IPS DF 6.9 (cell line): ENCODE measurements around the gene KIF26B.

Experiments used
- DNase-seq: peaks from one replicate; pipeline ENCODE4 v3.0.0-alpha.2; 2013; ENCODE audit warnings: low read depth, low spot score
- H3K27ac ChIP-seq: one replicate; pipeline ENCODE4 v1.5.1; 2013; ENCODE audit warnings: low read length, control low read depth
- H3K27me3 ChIP-seq: 2 replicates; pipeline ENCODE4 v1.6.1; 2013; ENCODE audit warnings: mild to moderate bottlenecking, low read length; ENCODE audit not compliant: control insufficient read depth, insufficient read depth
- H3K36me3 ChIP-seq: 2 replicates; pipeline ENCODE4 v1.6.1; 2013; ENCODE audit warnings: low read length; ENCODE audit not compliant: control insufficient read depth, insufficient read depth
- H3K4me1 ChIP-seq: 2 replicates; pipeline ENCODE4 v1.6.1; 2013; ENCODE audit warnings: low read length; ENCODE audit not compliant: control insufficient read depth, insufficient read depth
- H3K4me3 ChIP-seq: 2 replicates; pipeline ENCODE4 v1.5.1; 2013; ENCODE audit warnings: mild to moderate bottlenecking, low read length
- H3K9me3 ChIP-seq: 2 replicates; pipeline ENCODE4 v1.6.1; 2013; ENCODE audit warnings: low read length, inconsistent platforms; ENCODE audit not compliant: control insufficient read depth, insufficient read depth
- WGBS: extraction: QIAGEN DNeasy Blood & Tissue Kit; methylation state at CpG from one replicate; pipeline ENCODE4 v1.1.7; 2013; ENCODE audit warnings: mixed read lengths, missing lambda C conversion rate; ENCODE audit not compliant: insufficient read length, insufficient coverage; 5-methylcytosine and 5-hydroxymethylcytosine counted together

Gene KIF26B

DNA sequence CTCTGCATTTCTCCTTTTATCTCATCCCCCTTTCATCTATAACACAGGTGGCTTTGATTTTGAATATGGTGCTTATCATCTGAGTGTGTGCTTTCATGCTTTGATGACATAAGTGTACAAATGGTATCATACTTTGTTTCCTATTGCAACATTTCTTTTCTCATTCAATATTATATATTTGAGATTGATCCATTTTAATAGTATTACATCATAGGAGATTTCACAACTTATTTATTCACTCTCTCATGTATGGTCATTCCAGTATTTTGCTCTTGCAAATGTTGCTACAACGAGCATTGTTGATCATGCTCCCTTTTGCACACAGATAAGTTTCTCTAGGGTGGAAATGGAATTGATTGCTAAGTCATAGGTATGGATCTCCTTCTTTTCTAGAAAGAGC is 302.8 kb downstream of the KIF26B start:
- Histone ChIP-seq H3K36me3 (no peaks in the 10 kb centered on the region), H3K4me3 (no peak overlapping the region), H3K27me3 (no peaks in the 10 kb centered on the region), H3K27ac (no peak overlapping the region), H3K9me3 (no peaks in the 10 kb centered on the region), H3K4me1 (0 out of 2 replicates have a peak, but pooled peaks cover 1% of the 10 kb centered on the region)
- DNase-seq: no peak
- WGBS: no CpG with 5 or more reads among the region's 1 CpG

DNA sequence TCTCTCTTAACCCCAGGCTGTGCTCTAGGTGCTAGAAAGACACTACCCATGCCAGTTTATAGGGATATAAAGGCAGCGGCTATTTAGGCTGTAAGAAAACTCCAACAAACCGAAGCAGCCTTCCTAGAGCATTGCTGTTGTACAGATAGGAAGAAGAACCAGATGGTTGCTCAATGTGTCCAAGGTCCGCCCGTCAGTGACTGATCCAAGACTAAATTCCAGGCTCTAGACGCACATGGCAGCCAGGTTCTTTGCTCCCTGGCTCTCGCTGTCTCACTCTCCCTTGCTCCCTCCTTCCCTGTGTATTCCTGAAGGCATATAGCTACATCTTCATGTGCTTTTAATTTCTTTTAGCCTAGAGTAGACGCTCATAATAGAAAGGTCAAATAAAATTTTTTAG is 303.4 kb downstream of the KIF26B start:
- Histone ChIP-seq H3K4me1 (0 out of 2 replicates have a peak, but pooled peaks cover 1% of the 10 kb centered on the region), H3K4me3 (no peak overlapping the region), H3K36me3 (no peaks in the 10 kb centered on the region), H3K27ac (no peak overlapping the region), H3K27me3 (no peaks in the 10 kb centered on the region), H3K9me3 (no peaks in the 10 kb centered on the region)
- DNase-seq: no peak
- WGBS: no CpG with 5 or more reads among the region's 7 CpGs

DNA sequence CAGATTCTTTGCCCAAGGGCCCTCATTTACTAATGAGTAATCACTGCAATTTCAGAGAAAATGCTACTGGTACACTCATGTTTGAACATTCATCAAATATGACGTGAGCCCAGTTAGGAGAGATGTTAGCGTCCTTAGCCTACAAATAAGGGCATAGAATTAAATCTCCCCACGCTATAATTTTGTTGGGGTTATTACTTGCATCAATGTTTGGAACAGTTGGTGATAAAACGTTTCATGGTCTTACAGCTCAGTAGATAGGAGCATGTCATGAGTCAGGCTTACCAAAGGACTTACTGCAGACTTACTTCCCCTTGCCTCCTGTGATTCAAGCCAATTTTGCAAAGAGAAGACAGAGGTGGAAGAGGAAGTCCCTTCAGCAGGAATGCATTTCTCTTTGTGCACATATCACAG is 304.0 kb downstream of the KIF26B start:
- Histone ChIP-seq H3K27ac (no peak overlapping the region), H3K36me3 (no peaks in the 10 kb centered on the region)

GRCh38 chr1:245459621-245460020 is 304.8 kb downstream of the KIF26B start:
- Histone ChIP-seq H3K27me3 (no peaks in the 10 kb centered on the region), H3K4me1 (0 out of 2 replicates have a peak, but pooled peaks cover 1% of the 10 kb centered on the region), H3K36me3 (no peaks in the 10 kb centered on the region), H3K9me3 (no peaks in the 10 kb centered on the region), H3K27ac (no peak overlapping the region), H3K4me3 (no peak overlapping the region)
- no CpG with 5 or more reads among the region's 3 CpGs for WGBS
- no peak for DNase-seq

More for the DNA sequence above, 304.0 kb downstream of the KIF26B start:
- Histone ChIP-seq H3K9me3 (no peaks in the 10 kb centered on the region), H3K4me1 (0 out of 2 replicates have a peak, but pooled peaks cover 1% of the 10 kb centered on the region), H3K4me3 (no peak overlapping the region), H3K27me3 (no peaks in the 10 kb centered on the region)
- WGBS: no CpG with 5 or more reads among the region's 4 CpGs
- DNase-seq: no peak

GRCh38 chr1:245461681-245462080 is 306.9 kb downstream of the KIF26B start:
- H3K36me3 ChIP-seq: no peaks in the 10 kb centered on the region
- H3K27me3 ChIP-seq: no peaks in the 10 kb centered on the region
- WGBS: no CpG with 5 or more reads among the region's 5 CpGs
- DNase-seq: no peak
- H3K9me3 ChIP-seq: no peaks in the 10 kb centered on the region
- H3K4me1 ChIP-seq: no peaks in the 10 kb centered on the region
- no peak overlapping the region for H3K27ac ChIP-seq
- H3K4me3 ChIP-seq: no peak overlapping the region

DNA sequence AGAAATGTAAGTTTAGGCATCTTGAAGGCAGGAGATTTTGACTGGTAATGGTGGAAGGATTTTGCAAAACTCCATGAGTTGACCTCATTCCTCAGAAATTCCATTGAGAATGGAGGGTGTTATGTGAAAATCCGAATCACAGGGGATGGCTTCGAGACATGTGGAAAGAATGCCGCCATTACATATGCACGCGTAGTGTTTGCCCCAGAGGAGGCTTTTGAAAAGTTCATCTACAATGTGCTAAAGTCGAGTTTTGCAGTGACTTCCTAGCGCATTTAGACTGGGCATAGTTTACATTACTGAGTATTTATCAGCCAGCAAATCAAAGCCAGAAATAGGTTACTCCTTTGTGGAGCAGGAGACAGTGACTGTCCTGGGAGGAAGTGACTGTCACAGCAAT is 307.4 kb downstream of the KIF26B start:
- Histone ChIP-seq H3K4me1 (no peaks in the 10 kb centered on the region), H3K27ac (no peak overlapping the region), H3K27me3 (no peaks in the 10 kb centered on the region), H3K9me3 (no peaks in the 10 kb centered on the region), H3K4me3 (no peak overlapping the region), H3K36me3 (no peaks in the 10 kb centered on the region)
- WGBS: no CpG with 5 or more reads among the region's 7 CpGs
- no peak for DNase-seq

GRCh38 chr1:245463392-245464165 is 308.8 kb downstream of the KIF26B start:
- DNase-seq: no peak
- no peaks in the 10 kb centered on the region for H3K4me1 ChIP-seq
- no peak overlapping the region for H3K27ac ChIP-seq
- H3K36me3 ChIP-seq: no peaks in the 10 kb centered on the region
- no peak overlapping the region for H3K4me3 ChIP-seq
- H3K9me3 ChIP-seq: no peaks in the 10 kb centered on the region
- H3K27me3 ChIP-seq: no peaks in the 10 kb centered on the region
- no CpG with 5 or more reads among the region's 11 CpGs for WGBS

DNA sequence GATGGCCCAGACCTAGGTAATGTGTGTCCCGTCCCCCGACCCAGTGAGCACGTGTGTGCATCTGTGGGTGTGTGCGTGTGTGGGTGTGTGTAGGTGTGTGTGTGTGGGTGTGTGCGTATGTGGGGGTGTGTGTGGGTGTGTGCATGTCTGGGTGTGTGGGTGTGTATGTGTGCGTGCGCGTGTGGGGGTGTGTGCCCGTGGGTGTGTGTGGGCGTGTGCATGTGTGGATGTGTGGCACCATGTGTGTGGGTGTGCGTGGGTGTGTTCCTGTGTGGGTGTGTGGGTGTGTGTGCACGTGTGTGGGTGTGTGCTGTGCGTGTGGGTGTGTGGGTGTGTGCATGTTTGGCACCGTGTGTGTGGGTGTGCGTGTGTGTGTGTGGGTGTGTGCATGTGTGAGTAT is 309.5 kb downstream of the KIF26B start:
- DNase-seq: no peak
- 100% methylated on average over 2 of the region's 15 CpGs for WGBS
- no peak overlapping the region for H3K27ac ChIP-seq
- no peak overlapping the region for H3K4me3 ChIP-seq
- no peaks in the 10 kb centered on the region for H3K9me3 ChIP-seq
- H3K4me1 ChIP-seq: no peaks in the 10 kb centered on the region
- no peaks in the 10 kb centered on the region for H3K27me3 ChIP-seq
- no peaks in the 10 kb centered on the region for H3K36me3 ChIP-seq

DNA sequence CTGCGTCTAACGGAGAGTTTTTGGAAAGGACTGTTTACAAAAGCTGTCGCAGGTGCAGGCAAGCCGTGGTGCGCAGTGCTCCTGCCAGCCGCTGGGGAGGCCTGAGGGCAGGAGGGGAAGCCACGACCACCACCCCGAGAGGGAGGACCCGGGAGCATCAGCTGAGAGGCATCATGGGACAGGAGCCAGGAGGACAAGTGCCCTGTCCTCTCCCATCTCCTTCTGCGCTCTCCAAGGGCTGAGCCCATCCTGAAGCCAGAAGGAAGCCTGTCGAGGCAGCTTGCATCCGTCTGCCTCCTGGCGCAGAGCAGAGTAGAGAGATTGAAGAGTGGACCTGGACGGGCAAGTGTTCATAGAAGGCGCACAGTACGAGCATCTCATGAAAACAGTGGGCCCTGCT is 310.9 kb downstream of the KIF26B start:
- Histone ChIP-seq H3K27me3 (no peaks in the 10 kb centered on the region), H3K4me1 (no peaks in the 10 kb centered on the region), H3K36me3 (no peaks in the 10 kb centered on the region), H3K27ac (no peak overlapping the region), H3K4me3 (no peak overlapping the region), H3K9me3 (no peaks in the 10 kb centered on the region)
- DNase-seq: no peak
- no CpG with 5 or more reads among the region's 16 CpGs for WGBS

- Histone ChIP-seq H3K9me3 (no peaks in the 10 kb centered on the region), H3K27me3 (no peaks in the 10 kb centered on the region), H3K36me3 (no peaks in the 10 kb centered on the region), H3K4me1 (no peaks in the 10 kb centered on the region), H3K27ac (no peak overlapping the region), H3K4me3 (no peak overlapping the region)
- WGBS: no CpG with 5 or more reads among the region's 7 CpGs
- no peak for DNase-seq
Observed at GRCh38 chr1:245466261-245466660, 311.5 kb downstream of the KIF26B start.

- Histone ChIP-seq H3K4me1 (no peaks in the 10 kb centered on the region), H3K9me3 (no peaks in the 10 kb centered on the region), H3K27ac (no peak overlapping the region), H3K36me3 (no peaks in the 10 kb centered on the region), H3K4me3 (no peak overlapping the region), H3K27me3 (no peaks in the 10 kb centered on the region)
- WGBS: no CpG with 5 or more reads among the region's 1 CpG
- no peak for DNase-seq
Observed at GRCh38 chr1:245467804-245468203, 313.0 kb downstream of the KIF26B start.
